ENCODE results near the gene GPR17.

The GPR17 gene

DNA sequence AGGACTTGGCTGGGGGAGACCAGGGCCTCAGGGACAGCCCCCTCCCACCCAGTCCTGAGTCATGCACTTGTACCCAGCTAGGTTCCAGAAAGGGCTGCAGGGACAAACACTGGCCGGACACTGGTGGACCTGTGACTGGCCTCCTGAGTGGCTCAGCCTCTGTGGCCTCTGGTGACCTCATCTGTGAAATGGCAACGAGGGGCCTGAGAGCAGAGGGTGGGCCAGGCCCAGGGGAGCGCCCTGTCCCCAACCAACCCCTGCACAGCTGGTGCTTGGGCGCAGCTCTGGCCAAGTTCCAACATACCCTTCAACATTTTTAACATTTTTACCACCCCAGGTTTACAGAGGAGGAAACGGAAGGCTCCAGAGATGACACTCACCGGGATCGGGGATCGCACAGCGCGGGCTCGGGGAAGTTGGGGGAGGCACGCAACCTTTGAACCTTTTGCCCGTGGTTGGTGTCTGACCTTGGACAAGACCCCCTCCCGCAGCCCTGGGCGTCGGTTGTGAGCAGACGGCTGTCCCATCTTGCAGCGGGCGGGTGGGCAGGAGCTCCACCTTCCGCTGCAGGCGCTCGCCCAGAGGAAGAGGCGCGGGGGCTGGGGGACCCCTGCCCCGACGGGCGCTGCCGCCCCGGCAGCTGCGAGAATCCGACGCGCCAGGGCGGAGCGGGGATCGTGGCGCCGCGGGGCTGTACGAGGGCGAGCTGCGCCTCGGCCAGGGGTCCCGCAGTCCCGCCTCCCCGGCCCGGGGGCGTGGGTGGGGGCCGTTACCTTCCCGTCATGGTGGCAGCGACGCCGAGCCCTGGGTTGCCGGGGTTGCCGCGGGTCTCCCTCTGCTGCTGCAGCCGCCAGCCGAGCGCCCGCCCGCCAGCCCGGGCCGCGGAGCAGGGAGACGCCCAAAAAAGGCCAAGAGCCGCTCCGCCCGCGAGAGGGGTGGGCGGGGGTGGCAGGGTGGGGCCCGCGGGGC is 28.6 kb downstream of the GPR17 start:
- DNase-seq, result peak; percentile 6

DNA sequence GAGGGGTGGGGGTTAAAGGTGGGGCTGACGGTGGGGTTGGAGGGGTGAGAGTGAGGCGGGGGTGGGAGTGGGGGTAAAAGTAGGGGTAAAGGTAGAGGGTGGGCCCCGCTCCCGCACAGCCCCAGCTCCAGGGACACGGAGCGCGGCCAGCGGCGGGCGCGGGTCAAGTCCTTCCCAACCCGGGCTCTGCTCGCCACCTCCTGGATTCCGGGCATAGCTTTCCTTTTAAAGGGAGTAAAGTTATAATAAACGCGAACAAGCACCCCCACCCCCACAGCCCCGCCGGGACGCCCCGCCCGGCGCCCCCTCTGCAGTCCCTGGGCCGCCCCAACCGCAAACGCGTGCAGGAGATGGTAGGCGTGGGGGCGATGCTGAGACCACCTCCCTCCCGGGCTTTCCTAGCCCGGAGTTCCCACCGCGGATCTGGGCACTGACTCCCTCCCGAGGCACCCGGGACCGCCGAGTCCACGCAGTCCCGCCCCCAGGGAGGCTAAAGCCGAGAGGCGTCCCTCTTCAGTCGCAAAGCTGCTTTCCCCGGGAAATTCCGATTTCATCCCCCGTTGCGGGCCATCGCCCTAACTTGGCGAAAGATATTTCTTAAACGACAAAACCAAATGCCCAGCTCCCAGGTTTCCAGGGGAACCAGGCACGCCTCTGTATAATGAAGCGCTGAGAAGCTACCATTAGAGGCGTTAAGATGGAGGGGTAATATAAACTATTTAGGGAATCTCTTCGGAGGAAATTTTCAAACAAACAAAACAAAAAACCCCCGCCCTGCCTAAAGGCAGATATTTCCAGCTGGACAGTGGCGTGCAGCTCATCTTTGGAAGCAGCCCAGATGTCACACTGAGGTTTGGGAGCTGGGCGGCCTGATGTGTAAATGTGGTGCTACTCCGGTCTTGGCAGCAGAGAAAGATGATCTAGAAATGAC is 29.6 kb downstream of the GPR17 start, which contains the start of gene LIMS2:
LIMS2 (minus strand) TSS at position 200 of the 931 bp plus-strand sequence. CDS start 506 bp downstream, outside the sequence.
- no peak for DNase-seq

GRCh38 chr2:127676906-127677305 is 31.0 kb downstream of the GPR17 start:
- DNase-seq, result no peak

- no peak for DNase-seq
Observed at GRCh38 chr2:127678531-127678930, 32.6 kb downstream of the GPR17 start.

DNA sequence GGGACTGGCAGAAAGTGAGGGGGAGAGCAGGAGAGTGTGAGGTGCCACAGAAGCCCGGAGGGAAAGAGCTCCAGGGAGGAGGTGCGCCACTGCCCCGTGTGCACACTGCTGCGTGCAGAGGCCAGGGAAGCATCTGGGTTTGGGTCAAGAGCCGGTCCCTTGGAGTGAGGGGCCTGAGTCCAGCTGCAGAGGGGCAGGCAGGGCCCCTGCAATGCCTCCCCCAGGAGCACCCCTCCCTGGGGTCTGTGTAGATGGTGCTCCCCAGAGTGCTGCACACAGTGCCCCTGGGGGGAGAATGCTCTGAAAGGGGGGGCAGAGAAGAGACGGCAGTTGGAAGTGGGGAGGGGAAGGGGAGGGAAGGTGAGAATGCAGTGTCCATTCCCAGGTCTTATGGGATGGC is 33.0 kb downstream of the GPR17 start:
- no peak for DNase-seq

- no peak for DNase-seq
Observed at GRCh38 chr2:127679680-127680361, 33.9 kb downstream of the GPR17 start.

DNA sequence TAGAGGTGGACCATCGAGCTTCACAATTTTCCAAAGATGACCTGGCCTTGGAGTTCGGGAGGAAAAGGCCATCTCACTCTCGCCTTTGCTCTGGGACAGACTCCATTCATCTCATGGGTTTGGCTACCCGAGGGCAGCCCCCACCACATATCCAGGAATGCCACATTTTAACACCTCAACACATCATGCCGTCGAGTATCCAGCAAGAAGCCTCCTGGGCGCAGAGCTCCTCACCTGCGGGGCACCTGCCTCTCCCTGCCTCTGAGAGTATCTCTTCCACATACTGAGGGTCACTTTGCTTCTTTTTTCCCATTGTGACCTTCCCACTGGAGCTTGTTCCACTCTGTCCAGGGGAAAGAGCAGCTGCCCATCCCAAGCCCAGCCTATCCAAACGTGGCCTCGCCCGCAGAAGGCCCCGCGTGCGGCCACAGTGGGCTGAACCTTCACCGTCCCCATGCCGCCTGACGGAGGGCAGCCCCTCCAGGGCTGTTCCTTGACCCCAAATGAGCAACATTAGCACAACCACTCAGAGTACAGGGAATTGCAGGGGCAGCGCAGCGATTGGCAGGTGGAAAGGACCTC is 34.8 kb downstream of the GPR17 start:
- no peak for DNase-seq

DNA sequence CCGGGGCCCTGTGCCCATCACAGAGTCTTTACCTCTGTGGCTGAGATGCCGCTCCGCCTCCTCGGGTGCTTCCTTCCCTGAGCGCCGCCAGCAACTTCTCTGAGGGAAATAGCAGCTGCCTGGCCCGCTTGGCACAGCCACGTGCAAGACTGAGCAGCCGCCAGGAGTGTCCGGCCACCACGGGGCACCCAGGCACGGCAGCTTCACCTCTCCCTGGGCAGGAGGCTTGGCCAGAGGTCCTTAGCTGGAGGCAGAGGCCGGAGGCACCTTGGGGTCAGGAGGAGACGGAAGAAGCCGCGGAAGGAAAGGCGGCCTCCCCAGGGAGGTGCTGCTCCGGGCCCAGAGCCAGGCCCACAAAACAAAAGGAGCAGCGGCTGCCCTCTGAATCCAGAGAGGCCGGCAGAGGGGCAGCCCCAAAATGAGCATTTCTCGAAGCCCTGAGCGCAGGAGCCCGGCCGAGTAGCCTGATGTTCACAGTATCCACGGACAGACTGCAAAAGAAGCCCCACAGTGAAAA is 35.4 kb downstream of the GPR17 start:
- DNase-seq, result no peak

GRCh38 chr2:127681976-127682857 is 36.3 kb downstream of the GPR17 start:
- no peak for DNase-seq

DNA sequence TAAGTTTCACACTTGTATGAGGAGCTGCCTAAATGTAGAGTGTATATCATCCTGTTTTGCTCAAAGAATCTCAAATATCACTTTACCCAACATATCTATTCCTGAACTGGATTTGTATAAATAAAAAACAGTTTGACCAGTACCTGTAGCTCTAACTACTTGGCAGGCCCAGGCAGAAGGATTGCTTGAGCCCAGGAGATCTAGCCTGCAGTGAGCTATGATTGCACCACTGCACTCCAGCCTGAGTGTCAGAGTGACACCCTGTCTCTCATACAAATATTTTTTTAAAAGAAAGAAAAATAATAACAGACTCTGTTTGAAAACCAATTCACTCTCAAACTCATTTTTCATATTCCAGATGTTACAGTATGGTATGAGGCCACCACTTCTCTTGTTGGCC is 37.1 kb downstream of the GPR17 start:
- DNase-seq, result no peak

DNA sequence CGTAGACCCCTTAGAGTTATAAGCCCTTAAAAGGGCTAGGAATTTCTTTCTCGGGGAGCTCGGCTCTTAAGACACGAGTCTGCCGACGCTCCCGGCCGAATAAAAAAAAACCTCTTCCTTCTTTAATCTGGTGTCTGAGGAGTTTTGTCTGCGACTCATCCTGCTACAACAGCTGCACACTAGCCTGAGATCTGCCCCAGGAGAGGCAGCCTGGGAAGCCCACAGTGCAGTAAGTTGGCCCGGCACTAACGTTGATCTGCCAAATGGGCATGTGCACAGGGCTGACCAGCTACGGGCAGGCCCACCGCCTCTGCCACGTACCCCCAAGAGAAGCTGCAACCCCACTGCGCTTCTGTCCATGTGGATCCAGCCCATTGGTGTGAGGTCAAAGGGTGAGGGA is 37.8 kb downstream of the GPR17 start:
- no peak for DNase-seq

GRCh38 chr2:127685410-127686080 is 39.6 kb downstream of the GPR17 start:
- DNase-seq, result no peak

DNA sequence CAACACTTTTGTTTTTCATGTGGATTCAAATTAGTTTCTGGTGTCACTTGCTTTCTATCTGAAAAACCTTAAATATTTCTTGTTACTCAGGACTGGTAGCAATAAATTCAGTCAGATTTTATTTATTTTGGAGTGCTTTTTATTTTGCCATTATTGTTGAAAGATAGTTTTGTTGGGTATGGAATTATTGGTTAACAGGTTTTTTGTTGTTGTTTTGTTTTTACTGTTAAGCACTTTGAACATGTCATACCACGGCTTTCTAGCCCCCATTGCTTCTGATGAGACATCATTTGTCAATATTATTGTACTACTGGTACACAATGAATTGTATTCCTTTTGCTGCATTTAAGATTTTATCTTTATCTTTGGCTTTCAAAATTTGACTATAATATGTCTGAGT is 42.5 kb downstream of the GPR17 start:
- DNase-seq, result no peak

DNA sequence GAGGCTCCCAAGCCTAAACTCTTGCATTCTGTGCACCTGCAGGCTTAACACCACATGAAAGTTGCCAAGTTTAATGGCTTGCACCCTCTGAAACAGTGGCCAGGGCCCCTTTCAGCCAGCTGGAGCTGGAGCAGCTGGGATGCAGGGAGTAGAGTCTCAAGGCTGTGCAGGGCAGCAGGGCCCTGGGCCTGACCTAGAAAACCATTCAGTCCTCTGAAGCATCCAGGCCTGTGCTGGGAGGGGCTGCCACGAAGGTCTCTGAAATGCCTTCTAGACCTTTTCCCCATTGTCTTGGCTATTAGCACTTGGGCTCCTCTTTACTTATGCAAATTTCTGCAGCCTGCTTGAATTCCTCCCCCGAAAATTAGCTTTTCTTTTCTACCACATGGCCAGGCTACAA is 44.7 kb downstream of the GPR17 start:
- DNase-seq, result no peak

GRCh38 chr2:127694986-127695385 is 49.0 kb downstream of the GPR17 start:
- DNase-seq, result no peak

DNA sequence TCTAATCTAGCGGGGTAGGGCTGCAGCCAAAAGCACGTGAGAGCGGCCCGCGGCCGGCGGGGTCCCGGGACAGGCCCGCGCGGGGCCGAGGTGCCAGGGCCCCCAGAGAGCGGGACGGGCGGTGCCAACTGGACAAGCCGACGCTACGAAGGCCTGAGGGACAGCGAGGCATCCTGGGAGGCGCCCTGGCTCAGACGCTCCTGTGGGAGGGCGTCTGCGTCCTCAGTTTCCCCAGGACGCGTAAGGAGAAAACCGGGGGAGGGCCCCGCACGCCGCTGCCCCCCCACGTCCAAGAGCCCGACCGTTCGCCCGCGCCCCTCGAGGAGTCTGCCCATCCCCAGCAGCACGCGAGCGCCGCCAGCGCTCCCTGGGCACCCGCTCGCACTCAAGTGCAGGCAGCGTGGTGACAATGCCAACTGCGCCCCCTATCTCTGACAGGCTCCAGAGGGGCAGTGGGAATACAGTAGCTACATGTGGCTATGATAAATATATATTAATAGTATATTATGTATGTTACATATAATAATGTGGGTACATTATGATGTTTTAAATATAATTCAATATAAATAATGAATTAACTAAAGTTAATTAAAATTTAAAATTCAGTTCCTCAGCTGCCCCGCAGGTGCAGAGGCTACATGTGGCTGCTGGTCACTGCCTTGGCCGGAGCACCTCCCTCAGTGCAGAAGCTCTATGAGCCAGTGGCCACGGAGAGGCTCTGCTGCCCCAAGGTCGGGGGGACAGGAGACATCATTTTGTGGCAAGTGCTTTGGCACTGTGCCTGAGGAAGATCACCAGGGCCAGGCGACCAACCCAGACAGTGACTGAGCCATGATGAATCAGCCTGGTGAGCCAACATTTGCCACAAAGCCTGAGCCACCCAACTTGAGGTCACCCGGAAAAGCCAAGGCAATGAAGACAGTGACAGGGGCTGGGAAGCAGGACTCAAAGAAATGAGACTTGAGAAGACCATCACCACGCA is 49.8 kb downstream of the GPR17 start:
- no peak for DNase-seq

DNA sequence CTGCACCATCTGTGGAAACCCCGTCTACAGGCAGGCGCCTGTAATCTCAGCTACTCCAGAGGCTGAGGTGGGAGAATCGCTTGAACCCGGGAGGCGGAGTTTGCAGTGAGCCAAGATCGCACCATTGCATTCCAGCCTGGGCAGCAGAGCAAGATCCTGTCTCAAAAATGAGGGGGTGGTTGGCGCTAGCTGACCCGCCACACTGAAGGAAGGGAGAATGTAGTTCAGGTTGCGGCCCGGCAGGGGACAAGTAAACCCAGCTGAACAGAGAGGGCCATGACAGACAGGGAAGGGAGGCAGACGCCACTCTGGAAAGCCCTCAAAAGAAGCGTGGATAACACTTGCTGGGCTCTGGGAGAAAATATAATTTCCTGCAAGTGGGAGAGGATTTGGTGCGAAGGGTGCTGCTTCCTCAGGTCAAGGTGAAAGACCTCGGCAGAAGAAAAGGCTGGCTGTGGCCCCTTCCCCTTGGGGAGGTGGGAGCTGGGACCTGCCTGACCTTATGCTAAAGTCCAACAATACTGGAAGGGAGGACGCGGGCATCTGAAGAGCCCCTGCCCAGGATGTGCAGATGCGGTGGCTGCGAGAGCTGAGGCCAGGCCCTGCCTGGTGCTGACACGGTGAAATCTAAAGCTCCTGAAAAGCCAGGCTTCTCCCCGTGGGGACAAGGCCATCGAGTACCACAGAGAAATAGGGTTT is 51.7 kb downstream of the GPR17 start:
- DNase-seq, result no peak

GRCh38 chr2:127698553-127699355 is 52.8 kb downstream of the GPR17 start:
- no peak for DNase-seq

Data from NCI-H345 (cell line).